ENCODE results near the gene EXD3. TPM values are rescaled to one million over a fixed set of nuclear protein-coding genes. Genes with fewer than 3 reads are reported as not detected.

The EXD3 gene
- total and polyA plus RNA-seq, 9 of the 15 experiments (the other 6 are each of a cell fraction or from before 2014, with no cell fraction given) = 0.29 to 12.5 (median 3.9) TPM

DNA sequence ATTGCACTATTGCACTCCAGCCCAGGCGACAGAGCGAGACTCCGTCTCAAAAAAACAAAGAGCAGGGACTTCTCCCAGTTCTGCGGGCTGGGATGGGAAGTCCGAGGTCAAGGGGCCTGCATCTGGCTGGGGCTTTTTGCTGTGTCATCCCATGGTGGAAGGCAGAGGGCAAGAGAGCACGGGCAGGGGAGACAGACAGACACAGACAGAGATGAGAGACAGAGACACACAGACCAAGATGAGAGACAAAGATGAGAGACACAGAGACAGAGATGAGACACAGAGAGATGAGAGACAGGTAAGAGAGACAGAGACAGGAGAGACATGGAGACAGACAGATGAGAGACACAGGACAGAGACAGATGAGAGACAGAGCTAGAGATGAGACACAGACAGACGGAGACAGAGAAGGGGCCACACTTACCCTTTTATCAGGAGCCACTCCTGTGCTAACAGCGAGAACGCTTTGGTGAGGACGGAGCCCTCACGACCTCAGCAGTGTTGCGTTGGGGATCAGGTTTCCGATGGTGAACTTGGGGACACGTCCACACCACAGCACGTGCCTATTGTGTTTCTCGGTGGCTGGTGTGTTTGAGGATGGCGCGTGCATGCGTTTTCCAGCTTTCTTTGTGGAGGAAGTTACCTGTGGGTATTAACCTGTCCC lies 154.3 kb downstream of the EXD3 start (continued):
- TF ChIP-seq MXI1 (IDR thresholded peaks at IDR 0.05; ENCODE audit: low read depth, low read length) (no peak), XRCC5 (IDR thresholded peaks at IDR 0.05; ENCODE audit: low read depth, low read length) (no peak), FOXJ3 (CRISPR knock-in tag; IDR thresholded peaks at IDR 0.05) (no peak), ZNF134 (CRISPR knock-in tag; conservative IDR thresholded peaks at IDR 0.05) (no peak), KAT2B (IDR thresholded peaks at IDR 0.05; ENCODE audit: low read depth, low read length) (no peak), PYGO2 (tag; IDR thresholded peaks at IDR 0.05) (no peak), ZBTB33 (CRISPR knock-in tag; IDR thresholded peaks at IDR 0.05) (peak; percentile 77), SIX5 (IDR thresholded peaks at IDR 0.05; ENCODE audit: borderline replicate concordance in 1 of 2, insufficient read depth in 1 of 2, low read depth in 1 of 2, low read length in 2 of 2) (no peak), GABPB1 (CRISPR knock-in tag; IDR thresholded peaks at IDR 0.05) (peak; percentile 17; the same call in 1 of the 2 replicates), ZNF143 (CRISPR knock-in tag; IDR thresholded peaks at IDR 0.05) (0 out of 2 replicates have a peak, but pooled peaks have one; percentile 9), TFAP4 (CRISPR knock-in tag; IDR thresholded peaks at IDR 0.05; ENCODE audit: borderline replicate concordance) (peak; percentile 36; the same call in 1 of the 2 replicates), GTF2E2 (tag; IDR thresholded peaks at IDR 0.05) (no peak), TFAM (CRISPR knock-in tag; conservative IDR thresholded peaks at IDR 0.05) (no peak), ZSCAN29 (IDR thresholded peaks at IDR 0.05) (no peak), HDAC6 (IDR thresholded peaks at IDR 0.05; ENCODE audit: low read depth, low read length) (no peak), NFIX (CRISPR knock-in tag; IDR thresholded peaks at IDR 0.05; ENCODE audit: low read depth) (no peak), THRAP3 (IDR thresholded peaks at IDR 0.05; ENCODE audit: borderline replicate concordance) (peak; percentile 63; the same call in 1 of the 2 replicates), DACH1 (IDR thresholded peaks at IDR 0.05; ENCODE audit: partially characterized antibody) (no peak), ZKSCAN3 (CRISPR knock-in tag; IDR thresholded peaks at IDR 0.05) (no peak), E2F8 (IDR thresholded peaks at IDR 0.05; ENCODE audit: low read depth, partially characterized antibody) (peak; percentile 74)
- TF ChIP-seq, protein P1, sequence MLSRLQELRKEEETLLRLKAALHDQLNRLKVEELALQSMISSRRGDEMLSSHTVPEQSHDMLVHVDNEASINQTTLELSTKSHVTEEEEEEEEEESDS (CRISPR knock-in tag; IDR thresholded peaks at IDR 0.05) = no peak
- TF ChIP-seq, protein P2, sequence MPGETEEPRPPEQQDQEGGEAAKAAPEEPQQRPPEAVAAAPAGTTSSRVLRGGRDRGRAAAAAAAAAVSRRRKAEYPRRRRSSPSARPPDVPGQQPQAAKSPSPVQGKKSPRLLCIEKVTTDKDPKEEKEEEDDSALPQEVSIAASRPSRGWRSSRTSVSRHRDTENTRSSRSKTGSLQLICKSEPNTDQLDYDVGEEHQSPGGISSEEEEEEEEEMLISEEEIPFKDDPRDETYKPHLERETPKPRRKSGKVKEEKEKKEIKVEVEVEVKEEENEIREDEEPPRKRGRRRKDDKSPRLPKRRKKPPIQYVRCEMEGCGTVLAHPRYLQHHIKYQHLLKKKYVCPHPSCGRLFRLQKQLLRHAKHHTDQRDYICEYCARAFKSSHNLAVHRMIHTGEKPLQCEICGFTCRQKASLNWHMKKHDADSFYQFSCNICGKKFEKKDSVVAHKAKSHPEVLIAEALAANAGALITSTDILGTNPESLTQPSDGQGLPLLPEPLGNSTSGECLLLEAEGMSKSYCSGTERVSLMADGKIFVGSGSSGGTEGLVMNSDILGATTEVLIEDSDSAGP (CRISPR knock-in tag; IDR thresholded peaks at IDR 0.05) = no peak
